Suprapubic skin (tissue), 4 donors: ENCODE results near the gene SLC9A7.

Source experiments
- EP300 ChIP-seq: sonication (generic); formaldehyde crosslinking; IDR thresholded peaks from one replicate; pipeline ENCODE4 v1.6.1; 2017; ENCODE audit warnings: antibody characterized with exemption
- POLR2A ChIP-seq, 2 donors: fragments of 450-650 bp; IDR thresholded peaks; one replicate each; pipeline ENCODE4 v1.6.1; 2017; ENCODE audit warnings: antibody characterized with exemption in 2 of 2, mild to moderate bottlenecking in 2 of 2, moderate library complexity in 2 of 2
- POLR2AphosphoS5 ChIP-seq, 3 donors: sonication (generic); formaldehyde crosslinking; IDR thresholded peaks; one replicate each; pipeline ENCODE4 v1.6.1; 2017; ENCODE audit warnings: antibody characterized with exemption in 3 of 3
- TF ChIP-seq, protein P1 (sequence below), 2 donors: fragments of 200-600 bp in 1 of 2; fragments of 450-650 bp in 1 of 2; sonication (generic) in 1 of 2; IDR thresholded peaks; one replicate each; pipeline ENCODE4 v1.5.1; 2016 to 2019; ENCODE audit warnings: antibody characterized with exemption in 2 of 2, mild to moderate bottlenecking in 1 of 2, moderate library complexity in 1 of 2

DNA sequence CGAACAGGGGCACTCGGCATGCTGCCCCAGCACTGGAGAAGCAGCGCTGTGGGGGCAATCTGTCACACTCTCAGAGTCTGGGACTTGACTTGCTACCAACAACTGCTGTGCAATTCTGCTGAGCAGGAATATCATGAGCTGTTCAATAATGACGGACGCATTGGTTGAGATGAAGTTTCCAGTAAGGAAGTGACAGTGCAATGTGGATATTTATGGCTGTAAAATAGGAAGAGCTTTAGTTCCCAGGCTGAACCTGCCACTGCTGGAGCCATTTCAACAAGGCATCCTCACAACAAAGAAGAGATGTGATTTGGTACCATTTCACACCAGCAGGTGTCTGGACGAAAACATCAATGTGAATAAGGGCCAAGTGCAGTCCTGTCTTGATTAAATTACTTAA lies 161.1 kb downstream of the SLC9A7 start:
- TF ChIP-seq, protein P1, sequence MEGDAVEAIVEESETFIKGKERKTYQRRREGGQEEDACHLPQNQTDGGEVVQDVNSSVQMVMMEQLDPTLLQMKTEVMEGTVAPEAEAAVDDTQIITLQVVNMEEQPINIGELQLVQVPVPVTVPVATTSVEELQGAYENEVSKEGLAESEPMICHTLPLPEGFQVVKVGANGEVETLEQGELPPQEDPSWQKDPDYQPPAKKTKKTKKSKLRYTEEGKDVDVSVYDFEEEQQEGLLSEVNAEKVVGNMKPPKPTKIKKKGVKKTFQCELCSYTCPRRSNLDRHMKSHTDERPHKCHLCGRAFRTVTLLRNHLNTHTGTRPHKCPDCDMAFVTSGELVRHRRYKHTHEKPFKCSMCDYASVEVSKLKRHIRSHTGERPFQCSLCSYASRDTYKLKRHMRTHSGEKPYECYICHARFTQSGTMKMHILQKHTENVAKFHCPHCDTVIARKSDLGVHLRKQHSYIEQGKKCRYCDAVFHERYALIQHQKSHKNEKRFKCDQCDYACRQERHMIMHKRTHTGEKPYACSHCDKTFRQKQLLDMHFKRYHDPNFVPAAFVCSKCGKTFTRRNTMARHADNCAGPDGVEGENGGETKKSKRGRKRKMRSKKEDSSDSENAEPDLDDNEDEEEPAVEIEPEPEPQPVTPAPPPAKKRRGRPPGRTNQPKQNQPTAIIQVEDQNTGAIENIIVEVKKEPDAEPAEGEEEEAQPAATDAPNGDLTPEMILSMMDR (IDR thresholded peaks at IDR 0.05) = no peak
- TF ChIP-seq POLR2A (IDR thresholded peaks at IDR 0.05) (no peak), POLR2AphosphoS5 (IDR thresholded peaks at IDR 0.05) (no peak), EP300 (no peak)
